DMS153 (cell line): Measurements from ENCODE around the gene PRAMEF13.
"Not testable (repeated sequence)": the region's sequence is repeated elsewhere in the genome, so short reads cannot be mapped to it uniquely, and the experiment has no call there.

Experiments
- DNase-seq: peaks from one replicate; lab custom pipeline; 2025; lab: John Stamatoyannopoulos, UW

The PRAMEF13 gene, protein sequence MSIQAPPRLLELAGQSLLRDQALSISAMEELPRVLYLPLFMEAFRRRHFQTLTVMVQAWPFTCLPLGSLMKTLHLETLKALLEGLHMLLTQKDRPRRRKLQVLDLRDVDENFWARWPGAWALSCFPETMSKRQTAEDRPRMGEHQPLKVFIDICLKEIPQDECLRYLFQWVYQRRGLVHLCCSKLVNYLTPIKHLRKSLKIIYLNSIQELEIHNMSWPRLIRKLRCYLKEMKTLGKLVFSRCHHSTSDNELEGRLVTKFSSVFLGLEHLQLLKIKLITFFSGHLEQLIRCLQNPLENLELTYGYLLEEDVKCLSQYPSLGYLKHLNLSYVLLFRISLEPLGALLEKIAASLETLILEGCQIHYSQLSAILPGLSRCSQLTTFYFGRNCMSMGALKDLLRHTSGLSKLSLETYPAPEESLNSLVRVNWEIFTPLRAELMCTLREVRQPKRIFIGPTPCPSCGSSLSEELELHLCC

DNA sequence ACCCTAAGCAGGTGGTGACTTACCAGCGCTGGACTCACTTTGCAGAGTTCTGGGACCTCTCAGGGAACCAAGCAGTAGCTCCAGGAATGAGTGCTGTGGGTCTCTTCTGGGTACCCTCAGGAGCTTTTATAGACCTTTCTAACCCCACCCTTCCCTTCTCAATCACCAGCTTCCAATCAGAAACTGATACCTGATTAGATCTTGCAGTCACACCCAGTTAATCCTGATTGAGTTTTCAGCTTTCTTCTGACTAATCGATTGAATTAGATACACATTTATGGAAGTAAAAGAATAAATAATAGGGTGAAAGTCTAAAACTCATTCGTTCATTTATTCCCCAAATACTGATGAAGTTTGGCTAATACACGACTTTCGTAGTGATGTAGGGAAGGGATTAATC, at the start of gene PRAMEF13:
PRAMEF13 (minus strand) TSS at position 101 of the 400 bp plus-strand sequence. CDS start 1,820 bp downstream, outside the sequence.
- not testable (repeated sequence) for DNase-seq

DNA sequence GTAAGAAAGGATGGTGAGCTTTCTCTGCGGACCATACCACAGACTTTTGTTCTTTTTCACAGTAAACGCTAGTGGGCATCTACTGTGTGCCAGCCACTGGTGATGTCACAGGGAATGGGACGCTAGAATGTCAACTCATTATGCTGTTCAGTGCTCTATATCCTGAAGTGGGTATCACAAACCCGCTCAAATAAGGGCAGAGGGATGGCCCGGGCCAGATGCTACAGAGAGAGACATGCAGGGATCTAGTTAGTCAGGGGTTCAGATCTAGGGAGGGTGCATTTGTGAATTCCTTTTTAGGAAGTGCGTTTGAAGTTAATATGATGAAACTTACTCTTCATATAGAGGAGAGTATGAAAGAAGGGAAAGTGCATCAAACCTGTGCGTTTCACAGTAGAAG, 45.9 kb upstream of the PRAMEF13 start:
- not testable (repeated sequence) for DNase-seq

DNA sequence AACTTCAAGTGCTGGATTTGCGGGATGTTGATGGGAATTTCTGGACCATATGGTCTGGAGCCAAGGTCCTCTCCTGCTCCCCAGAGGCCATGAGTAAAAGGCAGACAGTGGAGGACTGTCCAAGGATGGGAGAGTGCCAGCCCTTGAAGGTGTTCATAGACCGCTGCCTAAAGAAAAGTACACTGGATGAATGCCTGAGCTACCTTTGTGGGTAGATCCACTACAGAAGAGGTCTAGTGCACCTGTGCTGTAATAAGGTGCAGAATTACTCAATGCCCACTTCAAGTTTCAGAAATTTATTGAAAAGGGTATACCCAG, 45.3 kb upstream of the PRAMEF13 start:
- not testable (repeated sequence) for DNase-seq

DNA sequence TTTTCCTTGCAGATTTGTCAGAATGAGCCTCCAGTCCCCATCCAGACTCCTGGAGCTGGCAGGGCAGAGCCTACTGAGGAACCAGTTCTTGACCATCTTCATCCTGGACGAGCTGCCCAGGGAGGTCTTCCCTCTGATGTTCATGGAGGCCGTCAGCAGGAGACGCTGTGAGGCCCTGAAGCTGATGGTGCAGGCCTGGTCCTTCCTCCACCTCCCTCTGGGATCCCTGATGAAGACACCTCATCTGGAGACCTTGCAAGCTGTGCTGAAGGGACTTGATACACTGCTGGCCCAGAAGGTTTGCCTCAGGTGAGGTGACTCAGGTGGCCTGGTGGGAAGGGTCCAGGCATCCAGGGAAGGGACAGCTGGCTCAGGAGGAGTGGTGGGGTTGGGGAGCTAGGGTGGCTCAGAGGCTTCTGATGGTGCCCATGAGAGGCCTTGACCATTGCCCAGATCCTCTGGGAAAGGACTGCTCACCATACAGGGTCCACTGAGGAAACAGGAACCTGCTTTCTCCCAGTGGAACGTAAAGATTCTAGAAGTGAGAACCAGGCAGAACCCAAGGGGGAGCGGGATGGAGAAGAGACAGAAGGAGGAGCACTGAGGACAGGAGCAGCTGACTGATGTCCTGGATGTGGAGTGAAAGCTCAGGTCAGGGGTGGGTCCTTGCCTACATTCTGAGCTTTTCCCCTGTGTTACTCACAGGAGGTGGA, 44.8 kb upstream of the PRAMEF13 start:
- not testable (repeated sequence) for DNase-seq

DNA sequence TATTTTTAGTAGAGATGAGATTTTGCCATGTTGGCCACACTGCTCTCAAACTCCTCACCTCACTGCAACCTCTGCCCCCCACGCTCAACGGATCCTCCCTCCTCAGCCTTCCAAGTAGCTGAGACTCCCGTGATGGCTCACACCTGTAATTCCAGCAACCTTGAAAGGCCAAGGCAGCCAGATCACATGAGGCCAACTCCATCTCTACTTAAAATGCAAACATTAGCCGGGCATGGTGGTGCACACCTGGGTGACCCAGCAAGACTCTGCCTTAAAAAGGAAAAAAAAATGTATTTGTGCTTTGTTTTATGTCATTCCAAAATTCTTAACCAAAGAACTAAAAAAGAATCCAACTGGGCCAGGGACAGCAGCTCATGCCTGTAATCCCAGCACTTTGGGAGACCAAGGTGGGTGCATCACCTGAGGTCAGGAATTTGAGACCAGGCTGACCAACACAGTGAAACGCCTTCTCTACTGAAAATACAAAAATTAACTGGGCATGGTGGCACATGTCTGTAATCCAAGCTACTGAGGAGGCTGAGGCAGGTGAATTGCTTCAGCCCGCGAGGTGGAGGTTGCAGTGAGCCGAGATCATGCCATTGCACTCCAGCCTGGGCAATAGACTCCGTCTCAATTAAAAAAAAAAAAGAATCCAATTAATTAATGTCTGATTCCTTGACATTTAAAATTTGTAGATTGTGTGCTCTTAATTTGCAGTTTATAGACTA, 42.5 kb upstream of the PRAMEF13 start:
- not testable (repeated sequence) for DNase-seq

DNA sequence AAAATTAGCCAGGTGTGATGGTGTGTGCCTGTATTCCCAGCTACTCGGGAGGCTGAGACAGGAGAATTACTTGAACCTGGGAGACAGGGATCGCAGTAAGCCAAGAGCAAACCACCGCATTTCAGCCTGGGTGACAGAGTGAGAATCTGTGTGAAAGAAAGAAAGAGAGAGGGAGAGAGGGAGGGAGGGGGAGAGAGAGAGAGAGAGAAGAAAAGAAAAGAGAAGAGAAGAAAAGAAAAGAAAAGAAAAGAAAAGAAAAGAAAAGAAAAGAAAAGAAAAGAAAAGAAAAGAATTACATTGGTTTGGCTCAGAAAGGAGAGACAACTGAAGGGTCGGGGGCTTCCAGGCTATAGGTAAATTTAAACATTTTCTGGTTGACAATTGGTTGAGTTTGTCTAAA, 38.4 kb upstream of the PRAMEF13 start:
- DNase-seq = not testable (repeated sequence)

DNA sequence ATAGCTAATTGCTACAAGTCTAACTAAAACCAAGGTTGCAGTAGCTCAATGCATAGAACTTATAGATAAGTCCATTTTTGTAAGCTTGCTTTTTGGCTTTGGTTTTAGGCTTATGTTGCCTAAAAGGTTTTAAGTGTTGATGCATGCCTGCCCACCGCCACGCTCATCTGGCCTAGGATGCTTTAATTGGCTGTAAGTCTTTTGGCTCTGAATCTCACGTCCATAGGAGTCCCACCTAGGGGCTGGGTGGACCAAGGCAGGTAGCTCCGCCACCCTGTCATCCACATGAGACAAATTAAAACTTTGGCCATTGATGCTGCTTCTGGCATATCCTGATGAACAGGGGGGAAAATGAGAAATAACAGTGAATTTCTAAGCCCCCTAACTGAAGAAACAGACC, 36.4 kb upstream of the PRAMEF13 start:
- not testable (repeated sequence) for DNase-seq

DNA sequence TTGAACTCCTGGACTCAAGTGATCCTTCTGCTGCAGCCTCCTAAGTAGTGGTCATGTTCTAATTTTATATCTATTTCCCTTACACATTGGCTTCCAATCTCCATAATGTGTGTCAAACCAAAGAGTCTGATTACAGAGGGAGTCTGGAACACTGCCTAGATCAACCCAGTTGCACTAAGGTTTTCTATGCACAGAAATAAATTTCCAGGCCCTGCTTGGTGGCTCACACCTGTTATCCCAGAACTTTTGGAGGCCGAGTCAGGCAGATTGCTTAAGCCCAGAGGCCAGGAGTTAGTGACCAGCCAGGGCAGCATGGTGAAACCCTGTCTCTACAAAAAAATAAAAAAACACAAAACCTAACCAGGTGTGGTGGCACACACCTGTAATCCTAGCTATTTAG, 32.8 kb upstream of the PRAMEF13 start:
- DNase-seq = not testable (repeated sequence)

DNA sequence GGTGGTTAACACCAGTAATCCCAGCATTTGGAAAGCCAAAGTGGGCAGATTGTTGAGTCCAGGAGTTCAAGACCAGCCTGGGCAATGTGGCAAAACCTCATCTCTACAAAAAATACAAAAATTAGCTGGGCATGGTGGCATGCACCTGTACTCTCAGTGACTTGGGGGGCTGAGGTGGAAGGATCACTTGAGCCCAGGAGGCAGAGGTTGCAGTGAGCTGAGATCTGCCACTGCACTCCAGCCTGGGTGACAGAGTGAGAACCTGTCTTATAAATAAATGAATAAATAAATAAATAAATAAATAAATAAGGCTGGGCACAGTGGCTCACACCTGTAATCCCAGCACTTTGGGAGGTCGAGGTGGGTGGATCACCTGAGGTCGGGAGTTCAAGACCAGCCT, 30.8 kb upstream of the PRAMEF13 start:
- not testable (repeated sequence) for DNase-seq

DNA sequence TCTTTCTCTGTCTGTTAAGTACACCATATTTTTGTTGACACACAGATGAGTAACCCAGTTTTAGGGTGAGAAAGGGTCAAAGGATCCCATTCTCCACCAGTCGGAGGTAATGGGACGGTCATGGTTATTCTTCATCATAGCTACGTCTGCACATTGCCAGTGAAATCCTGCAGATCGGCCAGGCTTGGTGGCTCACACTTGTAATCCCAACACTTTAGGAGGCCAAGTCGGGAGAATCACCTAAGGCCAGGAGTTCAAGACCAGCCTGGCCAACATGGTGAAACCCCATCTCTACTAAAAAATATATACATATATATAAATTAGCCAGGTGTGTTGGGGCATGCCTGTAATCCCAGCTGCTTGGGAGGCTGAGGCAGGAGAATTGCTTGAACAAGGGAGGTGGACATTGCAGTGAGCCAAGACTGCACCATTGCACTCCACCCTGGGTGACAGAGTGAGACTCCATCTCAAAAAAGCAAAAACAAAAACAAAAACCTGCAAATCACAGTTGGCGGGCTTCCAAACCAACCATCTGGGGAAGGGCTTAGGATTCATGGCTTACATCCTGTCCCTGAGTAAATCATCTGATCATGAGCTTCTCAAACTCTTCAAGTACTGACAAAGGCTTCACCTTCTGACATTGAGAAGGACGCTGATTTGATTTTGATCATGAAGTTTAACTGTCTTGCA, 30.0 kb upstream of the PRAMEF13 start:
- not testable (repeated sequence) for DNase-seq

DNA sequence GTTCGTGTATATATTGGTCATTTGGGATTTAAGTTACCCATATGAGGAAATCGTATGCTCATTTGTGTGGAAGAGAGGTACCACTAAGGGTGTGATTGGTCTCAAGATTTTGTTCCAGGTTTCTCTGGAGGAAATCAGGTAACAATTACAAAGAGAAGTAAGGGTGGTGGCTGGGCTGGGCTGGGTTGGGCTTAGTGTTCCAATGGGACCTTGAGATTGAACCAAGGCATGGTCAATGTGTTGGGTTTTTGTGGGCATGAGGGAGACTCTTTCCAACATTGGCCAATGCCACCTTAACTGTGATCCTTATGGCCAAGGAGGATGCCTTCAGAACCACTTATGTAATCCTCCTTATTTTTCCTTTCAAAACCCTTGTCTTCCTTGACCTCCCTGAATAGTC, 29.4 kb upstream of the PRAMEF13 start:
- not testable (repeated sequence) for DNase-seq

DNA sequence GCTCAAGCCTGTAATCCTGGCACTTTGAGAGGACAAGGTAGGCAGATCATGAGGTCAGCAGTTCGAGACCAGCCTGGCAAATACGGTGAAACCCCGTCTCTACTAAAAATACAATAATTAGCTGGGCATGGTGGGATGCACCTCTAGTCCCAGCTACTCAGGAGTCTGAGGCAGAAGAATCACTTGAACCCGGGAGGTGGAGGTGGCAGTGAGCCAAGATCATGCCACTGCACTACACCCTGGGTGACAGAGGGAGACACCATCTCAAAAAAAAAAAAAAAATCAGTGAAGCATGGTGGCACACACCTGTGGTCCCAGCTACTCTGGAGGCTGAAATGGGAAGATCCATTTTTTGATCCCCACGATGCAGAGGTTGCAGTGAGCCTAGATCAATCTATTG, 28.9 kb upstream of the PRAMEF13 start:
- not testable (repeated sequence) for DNase-seq

DNA sequence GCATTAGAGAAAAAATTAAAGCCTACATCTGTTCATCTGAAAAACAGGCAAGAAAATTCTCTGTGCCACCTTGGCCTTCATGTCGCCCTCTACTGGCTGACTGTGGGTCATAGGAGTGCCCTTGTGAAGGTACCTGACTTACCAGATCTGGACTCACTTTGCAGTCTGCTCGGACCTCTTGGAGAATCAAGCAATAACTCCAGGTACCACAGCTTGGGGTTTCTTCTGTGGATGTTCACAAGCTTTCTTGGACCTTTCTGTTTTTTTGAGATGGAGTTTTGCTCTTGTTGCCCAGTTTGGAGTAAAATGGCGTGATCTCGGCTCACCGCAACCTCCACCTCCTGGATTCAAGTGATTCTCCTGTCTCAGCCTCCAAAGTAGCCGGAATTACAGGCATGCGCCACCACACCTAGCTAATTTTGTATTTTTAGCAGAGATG, 27.2 kb upstream of the PRAMEF13 start:
- DNase-seq = no peak

DNA sequence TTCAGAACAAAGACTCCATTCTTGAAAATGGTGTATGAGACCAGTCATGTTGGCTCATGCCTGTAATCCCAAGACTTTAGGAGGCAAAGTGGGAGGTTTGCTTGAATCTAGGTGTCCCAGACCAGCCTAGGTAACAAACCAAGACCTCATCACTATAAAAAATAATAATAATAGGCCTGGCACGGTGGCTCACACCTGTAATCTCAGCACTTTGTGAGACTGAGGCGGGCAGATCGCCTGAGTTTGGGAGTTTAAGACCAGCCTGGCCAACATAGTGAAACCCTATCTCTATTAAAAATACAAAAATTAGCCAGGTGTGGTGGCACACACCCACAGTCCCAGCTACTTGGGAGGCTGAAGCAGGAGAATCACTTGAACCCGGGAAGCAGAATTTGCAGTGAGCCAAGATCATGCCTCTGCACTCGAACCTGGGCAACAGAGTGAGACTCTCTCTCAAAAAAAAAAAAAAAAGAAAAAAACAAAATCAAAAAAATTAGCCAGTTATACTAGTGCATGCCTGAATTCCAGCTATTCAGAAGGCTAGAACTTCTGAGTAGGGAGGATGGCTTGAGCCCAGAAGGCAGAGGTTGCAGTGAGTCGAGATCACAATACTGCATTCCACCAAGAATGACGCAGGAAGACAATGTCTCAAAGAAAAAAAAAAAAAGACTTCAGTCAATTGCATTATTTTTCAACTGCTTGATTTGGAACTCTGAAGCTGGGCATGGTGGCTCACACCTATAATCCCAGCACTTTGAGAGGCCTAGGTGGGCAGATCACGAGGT, 26.3 kb upstream of the PRAMEF13 start:
- DNase-seq = not testable (repeated sequence)

DNA sequence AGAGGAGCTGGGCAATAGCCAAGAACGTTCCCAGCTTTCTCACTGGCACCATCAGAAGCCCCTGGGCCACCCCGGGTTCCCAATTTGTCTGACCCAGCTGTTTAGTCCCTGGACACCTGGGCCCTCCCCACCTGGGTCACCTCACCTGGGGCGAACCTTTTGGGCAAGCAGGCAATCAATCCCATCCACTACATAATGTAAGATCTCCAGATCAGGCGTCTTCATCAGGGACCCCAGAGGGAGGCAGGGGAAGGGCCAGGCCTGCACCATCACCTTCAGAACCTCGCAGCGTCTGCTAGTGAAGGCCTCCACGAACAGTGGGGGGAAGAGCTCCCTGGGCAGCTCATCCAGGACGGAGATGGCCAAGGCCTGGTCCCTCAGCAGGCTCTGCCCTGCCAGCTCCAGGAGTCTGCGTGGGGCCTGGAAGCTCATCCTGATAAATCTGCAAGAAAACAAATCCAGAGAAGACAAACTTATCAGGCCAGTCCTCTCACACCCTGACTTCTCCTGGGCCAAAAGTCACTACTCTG, 24.5 kb upstream of the PRAMEF13 start, which contains the start of gene PRAMEF18:
PRAMEF18 (minus strand) TSS at position 480 of the 530 bp plus-strand sequence; CDS start at position 432, 48 bp downstream.
- DNase-seq = not testable (repeated sequence)

DNA sequence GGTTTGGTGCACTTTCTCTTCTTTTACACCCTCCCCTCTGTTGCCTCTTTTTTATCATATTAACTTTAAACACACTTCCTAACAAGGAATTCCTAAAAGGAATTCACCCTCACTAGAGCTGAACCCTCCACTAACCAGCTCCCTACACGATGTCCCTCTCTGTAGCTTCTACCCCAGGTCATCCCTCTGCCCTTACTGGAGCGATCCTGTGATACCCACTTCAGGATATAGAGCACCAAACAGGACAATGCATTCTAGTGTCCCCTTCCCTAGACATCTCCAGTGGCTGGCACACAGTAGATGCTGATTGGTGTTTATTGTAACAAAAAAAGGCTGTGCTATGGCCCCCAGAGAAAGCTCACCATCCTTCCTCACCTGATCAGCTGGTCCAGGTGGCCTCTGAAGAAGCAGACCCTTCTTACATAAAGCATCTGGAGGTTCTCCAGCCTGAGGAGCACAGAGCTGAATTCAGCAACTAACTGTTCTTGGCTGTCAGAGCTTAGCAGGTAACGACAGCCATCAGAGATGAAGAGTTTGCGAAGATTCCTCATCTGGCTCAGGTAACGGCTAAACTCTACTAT, 23.4 kb upstream of the PRAMEF13 start:
- DNase-seq = no peak

DNA sequence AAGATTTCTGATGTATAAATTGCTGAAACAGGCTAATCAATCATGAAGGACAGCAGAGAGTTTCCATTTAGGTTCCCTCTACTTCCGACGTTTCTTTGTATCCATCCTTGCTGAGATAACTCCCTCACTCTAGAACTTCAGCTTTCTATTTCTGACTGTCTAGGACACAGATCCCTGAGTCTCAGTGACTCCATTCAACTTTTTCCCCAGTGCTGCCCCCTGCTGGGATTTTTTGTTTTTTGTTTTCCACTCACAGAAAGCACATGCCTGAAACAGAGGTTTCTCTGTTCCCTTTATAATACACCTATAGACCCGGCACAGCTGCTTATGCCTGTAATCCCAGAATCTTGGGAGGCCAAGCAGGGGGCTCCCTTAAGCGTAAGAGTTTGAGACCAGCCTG, 21.6 kb upstream of the PRAMEF13 start:
- not testable (repeated sequence) for DNase-seq

DNA sequence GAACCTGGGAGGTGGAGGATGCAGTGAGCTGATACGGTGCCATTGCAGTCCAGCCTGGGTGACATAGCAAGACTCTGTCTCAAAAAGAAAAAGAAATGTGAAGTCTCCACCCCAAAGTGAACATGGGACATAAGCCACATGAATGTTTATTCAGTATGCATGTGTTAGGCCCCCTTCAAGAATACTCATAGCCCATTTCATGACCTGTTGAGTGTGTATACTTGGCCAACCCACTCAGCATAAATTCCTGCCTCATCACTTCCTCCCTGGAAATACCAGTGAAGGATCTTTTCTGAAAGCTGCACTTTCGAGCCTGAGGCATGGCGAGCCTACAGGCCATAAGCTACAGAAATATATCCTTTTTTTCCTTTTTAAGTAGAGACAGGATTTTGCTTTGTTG, 18.0 kb upstream of the PRAMEF13 start:
- not testable (repeated sequence) for DNase-seq

DNA sequence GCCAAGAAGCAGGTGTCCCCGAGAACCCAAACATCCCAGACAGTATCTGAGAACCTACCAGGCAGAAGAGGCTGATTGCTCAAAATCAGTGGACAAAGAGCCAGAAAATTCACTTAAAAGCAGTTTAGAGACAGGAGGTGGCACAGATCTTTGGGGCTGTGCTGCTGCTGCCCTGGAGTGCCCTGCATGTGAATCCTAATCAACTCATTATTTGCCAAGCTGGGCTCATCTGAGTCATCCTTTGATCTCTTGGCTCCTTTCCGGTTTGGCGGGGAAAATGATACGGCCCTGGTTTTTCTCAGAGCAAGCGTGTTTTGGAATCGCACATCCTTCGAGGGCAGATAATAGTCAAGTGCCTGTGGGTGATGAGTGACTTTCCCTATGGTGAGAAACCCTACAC, 15.4 kb upstream of the PRAMEF13 start:
- not testable (repeated sequence) for DNase-seq

DNA sequence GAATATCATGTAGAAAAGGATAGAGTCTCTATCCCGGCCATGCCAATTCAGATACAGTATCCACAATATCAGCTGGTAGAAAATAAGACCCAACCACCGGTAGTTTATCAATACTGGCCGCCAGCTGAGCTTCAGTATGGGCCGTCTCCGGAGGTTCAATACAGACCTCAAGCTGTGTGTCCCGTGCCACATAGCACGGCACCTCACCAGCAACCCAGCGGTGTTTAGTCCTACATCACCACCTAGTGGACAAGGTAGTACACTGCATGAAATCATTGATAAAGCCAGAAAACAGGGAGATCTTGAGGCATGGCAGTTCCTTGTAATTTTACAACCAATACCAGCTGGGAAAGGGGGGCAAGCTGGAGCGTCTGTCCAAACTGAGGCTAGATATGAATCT, 7.5 kb upstream of the PRAMEF13 start:
- DNase-seq = not testable (repeated sequence)
